Mesothelial cell of epicardium (in vitro differentiated cells): ENCODE measurements around the gene IVL. TPM values are rescaled to one million over a fixed set of nuclear protein-coding genes. Genes with fewer than 3 reads are reported as not detected.

Experiments used
- DNase-seq, 2 experiments: peaks; one replicate each; pipeline ENCODE4 v3.0.0; 2021; ENCODE audit warnings: low spot score in 2 of 2; ENCODE audit not compliant: unreplicated experiment in 2 of 2
- H3K27ac Mint-ChIP-seq: 2 replicates; pipeline ENCODE4 v1.8.0; 2021; ENCODE audit warnings: mixed read lengths
- H3K27me3 Mint-ChIP-seq: 2 replicates; pipeline ENCODE4 v1.8.0; 2021; ENCODE audit warnings: low read depth, mixed read lengths
- H3K36me3 Mint-ChIP-seq: 2 replicates; pipeline ENCODE4 v1.8.0; 2021; ENCODE audit warnings: mixed read lengths
- H3K4me1 Mint-ChIP-seq: 2 replicates; pipeline ENCODE4 v1.8.0; 2021; ENCODE audit warnings: mixed read lengths
- H3K4me3 Mint-ChIP-seq: 2 replicates; pipeline ENCODE4 v1.8.0; 2021; ENCODE audit warnings: mild to moderate bottlenecking, moderate library complexity, mixed read lengths
- H3K9me3 Mint-ChIP-seq: 2 replicates; pipeline ENCODE4 v1.8.0; 2021; ENCODE audit warnings: mixed read lengths
- total RNA-seq: library from RNA; stranded (reverse); gene quantifications from 3 replicates; pipeline ENCODE4 v1.2.1, GENCODE V29; 2021
- TF ChIP-seq, protein P1 (sequence below): fragments of 200-600 bp; sonication (generic); IDR thresholded peaks from one replicate; pipeline ENCODE4 v1.5.0; 2021; ENCODE audit warnings: antibody characterized with exemption; ENCODE audit not compliant: unreplicated experiment

The IVL gene
- total RNA-seq, 1 donor from 2014 or later = 0.27 TPM

- no peak for DNase-seq
- Mint-ChIP-seq H3K4me3 (no peak overlapping the region), H3K36me3 (no peaks in the 10 kb centered on the region), H3K27me3 (no peaks in the 10 kb centered on the region), H3K9me3 (peaks cover 35% of the 10 kb centered on the region), H3K27ac (no peak overlapping the region), H3K4me1 (peaks cover 2% of the 10 kb centered on the region)
- TF ChIP-seq, protein P1, sequence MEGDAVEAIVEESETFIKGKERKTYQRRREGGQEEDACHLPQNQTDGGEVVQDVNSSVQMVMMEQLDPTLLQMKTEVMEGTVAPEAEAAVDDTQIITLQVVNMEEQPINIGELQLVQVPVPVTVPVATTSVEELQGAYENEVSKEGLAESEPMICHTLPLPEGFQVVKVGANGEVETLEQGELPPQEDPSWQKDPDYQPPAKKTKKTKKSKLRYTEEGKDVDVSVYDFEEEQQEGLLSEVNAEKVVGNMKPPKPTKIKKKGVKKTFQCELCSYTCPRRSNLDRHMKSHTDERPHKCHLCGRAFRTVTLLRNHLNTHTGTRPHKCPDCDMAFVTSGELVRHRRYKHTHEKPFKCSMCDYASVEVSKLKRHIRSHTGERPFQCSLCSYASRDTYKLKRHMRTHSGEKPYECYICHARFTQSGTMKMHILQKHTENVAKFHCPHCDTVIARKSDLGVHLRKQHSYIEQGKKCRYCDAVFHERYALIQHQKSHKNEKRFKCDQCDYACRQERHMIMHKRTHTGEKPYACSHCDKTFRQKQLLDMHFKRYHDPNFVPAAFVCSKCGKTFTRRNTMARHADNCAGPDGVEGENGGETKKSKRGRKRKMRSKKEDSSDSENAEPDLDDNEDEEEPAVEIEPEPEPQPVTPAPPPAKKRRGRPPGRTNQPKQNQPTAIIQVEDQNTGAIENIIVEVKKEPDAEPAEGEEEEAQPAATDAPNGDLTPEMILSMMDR = no peak
These were observed 31.5 kb upstream of the IVL start for GRCh38 chr1:152876827-152877226.

GRCh38 chr1:152878042-152878441 is 30.3 kb upstream of the IVL start, which contains the start of gene SMCP:
Gene SMCP (plus strand): TSS chr1:152878322. CDS start chr1:152884423, 6,101 bp downstream.
- no peak within 1 kb of the TSS for H3K4me3 Mint-ChIP-seq
- no peaks in the 10 kb centered on the region for H3K36me3 Mint-ChIP-seq
- TF ChIP-seq, protein P1 = peak; percentile 16
- H3K27ac Mint-ChIP-seq = no peak within 1 kb of the TSS
- H3K27me3 Mint-ChIP-seq = no peaks in the 10 kb centered on the region
- peaks cover 39% of the 10 kb centered on the region for H3K9me3 Mint-ChIP-seq
- H3K4me1 Mint-ChIP-seq = peaks cover 2% of the 10 kb centered on the region
- no peak for DNase-seq

DNA sequence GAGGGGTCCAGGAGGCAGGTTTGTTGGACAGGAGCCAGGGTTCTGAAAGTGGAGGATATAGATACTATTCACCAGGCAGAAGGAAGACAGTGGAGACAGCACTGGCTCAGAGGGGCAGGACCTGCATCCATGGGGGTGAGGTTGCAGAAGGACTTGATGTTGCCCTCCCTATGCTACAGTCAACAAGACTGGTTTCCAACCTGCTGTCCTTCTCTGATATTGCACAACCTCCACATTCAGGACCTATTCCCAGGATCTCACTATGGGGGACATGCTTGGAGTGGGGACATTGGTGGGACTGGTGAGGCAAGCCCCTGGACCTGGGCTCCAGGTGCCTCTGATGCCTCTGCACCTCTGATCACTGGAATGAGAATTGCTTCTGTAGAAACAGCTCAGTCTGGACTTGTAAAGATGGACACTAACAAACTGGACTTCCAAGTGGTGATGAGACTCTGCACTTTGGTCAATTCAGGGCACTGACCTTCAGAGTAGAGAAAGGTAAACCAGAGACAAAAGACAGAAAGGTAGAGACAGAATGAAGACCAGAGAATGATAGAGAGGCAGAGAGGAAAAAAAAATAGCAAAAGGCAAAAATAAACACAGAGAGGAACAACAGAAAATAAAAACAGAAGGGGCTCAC is 28.7 kb upstream of the IVL start:
- Mint-ChIP-seq H3K9me3 (peaks cover 48% of the 10 kb centered on the region), H3K27me3 (no peaks in the 10 kb centered on the region), H3K36me3 (no peaks in the 10 kb centered on the region), H3K27ac (no peak overlapping the region), H3K4me1 (no peaks in the 10 kb centered on the region), H3K4me3 (no peak overlapping the region)
- TF ChIP-seq, protein P1 = no peak
- DNase-seq = no peak

- no peak for DNase-seq
- H3K4me1 Mint-ChIP-seq = no peaks in the 10 kb centered on the region
- H3K4me3 Mint-ChIP-seq = no peak overlapping the region
- H3K27me3 Mint-ChIP-seq = no peaks in the 10 kb centered on the region
- peaks cover 50% of the 10 kb centered on the region for H3K9me3 Mint-ChIP-seq
- H3K36me3 Mint-ChIP-seq = no peaks in the 10 kb centered on the region
- H3K27ac Mint-ChIP-seq = no peak overlapping the region
- TF ChIP-seq, protein P1 = no peak
These were observed 28.0 kb upstream of the IVL start for GRCh38 chr1:152880316-152880715.

GRCh38 chr1:152880907-152881306 is 27.4 kb upstream of the IVL start:
- Mint-ChIP-seq H3K36me3 (no peaks in the 10 kb centered on the region), H3K27ac (no peak overlapping the region), H3K27me3 (no peaks in the 10 kb centered on the region), H3K4me3 (no peak overlapping the region), H3K9me3 (peaks cover 56% of the 10 kb centered on the region), H3K4me1 (no peaks in the 10 kb centered on the region)
- no peak for DNase-seq
- TF ChIP-seq, protein P1 = no peak
